Measurements from ENCODE around the gene COG4.

COG4 gene

GRCh38 chr16:70444249-70445063 lies 78.9 kb downstream of the COG4 start:
- no peak for TF ChIP-seq CTCF (conservative IDR thresholded peaks at IDR 0.05; ENCODE audit: low read depth)
- POLR2A ChIA-PET (ENCODE audit: low non-redundant PET), result no interaction called here
- no peak overlapping the region for H3K27ac ChIP-seq
- DNase-seq (ENCODE audit: low spot score), result no peak
- CTCF ChIA-PET, result interaction anchor here (0.6 kb wide), 1 partner anchor 67 kb away, joined by 7 read pairs; no protein-coding TSS in a partner anchor

GRCh38 chr16:70442344-70442743 lies 81.0 kb downstream of the COG4 start:
- ChIA-PET POLR2A (ENCODE audit: low non-redundant PET) (interaction anchor here (0.6 kb wide), 1 partner anchor 32 kb away, joined by 3 read pairs; no protein-coding TSS in a partner anchor), CTCF (no interaction called here)
- DNase-seq (ENCODE audit: low spot score), result no peak
- no peak for TF ChIP-seq CTCF (conservative IDR thresholded peaks at IDR 0.05; ENCODE audit: low read depth)
- no peak overlapping the region for H3K27ac ChIP-seq

GRCh38 chr16:70441406-70441990 lies 81.9 kb downstream of the COG4 start:
- ChIA-PET POLR2A (ENCODE audit: low non-redundant PET) (no interaction called here), CTCF (interaction anchor here (1.4 kb wide), 1 partner anchor 30 kb away, joined by 3 read pairs; no protein-coding TSS in a partner anchor)
- no peak for TF ChIP-seq CTCF (conservative IDR thresholded peaks at IDR 0.05; ENCODE audit: low read depth)
- no peak for DNase-seq (ENCODE audit: low spot score)
- H3K27ac ChIP-seq, result no peak overlapping the region

- no peak for DNase-seq (ENCODE audit: low spot score)
- ChIA-PET POLR2A (ENCODE audit: low non-redundant PET) (interaction anchor here (0.5 kb wide), 1 partner anchor 11 kb away, joined by 6 read pairs; no protein-coding TSS in a partner anchor), CTCF (interaction anchor here (0.6 to 1.4 kb wide), 2 partner anchors 31 to 1139 kb away, joined by 3 read pairs; no protein-coding TSS in a partner anchor)
- H3K27ac ChIP-seq, result peak overlapping the region; percentile 80
- no peak for TF ChIP-seq CTCF (conservative IDR thresholded peaks at IDR 0.05; ENCODE audit: low read depth)
Observed at GRCh38 chr16:70440009-70440692, 83.2 kb downstream of the COG4 start.

- DNase-seq (ENCODE audit: low spot score), result peak; percentile 95
- ChIA-PET POLR2A (ENCODE audit: low non-redundant PET) (interaction anchor here (0.5 to 2.3 kb wide), 4 partner anchors 10 to 58 kb away, joined by 5 to 11 read pairs (median 6); partner anchors contain the start of gene FCSK), CTCF (interaction anchor here (0.6 kb wide), 1 partner anchor 1138 kb away, joined by 3 read pairs; no protein-coding TSS in a partner anchor)
- TF ChIP-seq CTCF (conservative IDR thresholded peaks at IDR 0.05; ENCODE audit: low read depth), result no peak
- H3K27ac ChIP-seq, result peak within 1 kb of the TSS; percentile 80
Observed at GRCh38 chr16:70438969-70439862, 84.1 kb downstream of the COG4 start, which contains the start of gene ST3GAL2. Gene ST3GAL2 (minus strand): TSS chr16:70439100. CDS start chr16:70398530, 40,570 bp downstream.

Data from RWPE1 (cell line).